Measurements from ENCODE around the gene MYO6.

DNA sequence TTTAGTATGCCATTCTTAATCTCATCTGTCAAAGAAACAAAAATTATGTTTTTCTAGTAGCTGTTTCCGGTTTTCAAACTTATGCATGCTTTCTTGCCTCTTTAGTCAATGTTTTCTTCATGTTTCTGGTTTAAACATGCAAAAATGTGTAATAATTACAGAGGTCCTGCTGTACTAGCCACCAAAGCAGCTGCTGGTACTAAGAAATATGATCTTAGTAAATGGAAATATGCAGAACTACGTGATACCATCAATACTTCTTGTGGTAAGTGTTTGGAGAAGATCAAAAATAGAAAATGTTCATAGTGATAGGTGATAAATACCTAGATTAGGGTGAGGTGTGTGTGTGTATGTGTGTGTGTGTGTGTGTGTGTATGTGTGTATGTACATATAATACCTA, 158.4 kb downstream of the MYO6 start:
- no peak for TF ChIP-seq POLR2AphosphoS5 (IDR thresholded peaks at IDR 0.05; ENCODE audit: low read depth, low read length)
- TF ChIP-seq, protein P1, sequence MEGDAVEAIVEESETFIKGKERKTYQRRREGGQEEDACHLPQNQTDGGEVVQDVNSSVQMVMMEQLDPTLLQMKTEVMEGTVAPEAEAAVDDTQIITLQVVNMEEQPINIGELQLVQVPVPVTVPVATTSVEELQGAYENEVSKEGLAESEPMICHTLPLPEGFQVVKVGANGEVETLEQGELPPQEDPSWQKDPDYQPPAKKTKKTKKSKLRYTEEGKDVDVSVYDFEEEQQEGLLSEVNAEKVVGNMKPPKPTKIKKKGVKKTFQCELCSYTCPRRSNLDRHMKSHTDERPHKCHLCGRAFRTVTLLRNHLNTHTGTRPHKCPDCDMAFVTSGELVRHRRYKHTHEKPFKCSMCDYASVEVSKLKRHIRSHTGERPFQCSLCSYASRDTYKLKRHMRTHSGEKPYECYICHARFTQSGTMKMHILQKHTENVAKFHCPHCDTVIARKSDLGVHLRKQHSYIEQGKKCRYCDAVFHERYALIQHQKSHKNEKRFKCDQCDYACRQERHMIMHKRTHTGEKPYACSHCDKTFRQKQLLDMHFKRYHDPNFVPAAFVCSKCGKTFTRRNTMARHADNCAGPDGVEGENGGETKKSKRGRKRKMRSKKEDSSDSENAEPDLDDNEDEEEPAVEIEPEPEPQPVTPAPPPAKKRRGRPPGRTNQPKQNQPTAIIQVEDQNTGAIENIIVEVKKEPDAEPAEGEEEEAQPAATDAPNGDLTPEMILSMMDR (IDR thresholded peaks at IDR 0.05 in 2 of 3, conservative IDR thresholded peaks at IDR 0.05 in 1 of 3; ENCODE audit: borderline replicate concordance in 1 of 3, insufficient read depth in 1 of 3, low read depth in 2 of 3, low read length in 2 of 3) = no peak
- TF ChIP-seq EGR1 (IDR thresholded peaks at IDR 0.05; ENCODE audit: low read depth) = no peak
- TF ChIP-seq JUND (IDR thresholded peaks at IDR 0.05) = no peak
- TF ChIP-seq TCF7L2 (IDR thresholded peaks at IDR 0.05; ENCODE audit: borderline replicate concordance, extremely low read depth, insufficient read depth, insufficient read length) = no peak
- TF ChIP-seq EZH2 (IDR thresholded peaks at IDR 0.05) = no peak
- TF ChIP-seq SP1 (IDR thresholded peaks at IDR 0.05; ENCODE audit: low read depth) = no peak
- TF ChIP-seq CBX3 (IDR thresholded peaks at IDR 0.05; ENCODE audit: low read depth) = no peak
- no peak for TF ChIP-seq EZH2phosphoT487 (IDR thresholded peaks at IDR 0.05; ENCODE audit: borderline replicate concordance)
- TF ChIP-seq CEBPB (IDR thresholded peaks at IDR 0.05; ENCODE audit: low read depth) = no peak

All from HCT116 (cell line).